Endothelial cell of umbilical vein (primary cell): ENCODE results near the gene OR4C45. TPM values are rescaled to one million over a fixed set of nuclear protein-coding genes. Genes with fewer than 3 reads are reported as not detected.

Experiments used
- BruUV-seq: library from RNA; stranded (reverse); fragments of 400-500 nt; replicated peaks from 2 replicates; lab custom pipeline; 2021; lab: Mats Ljungman, UMichigan
- CTCF ChIA-PET: fragments of 300-600, 350-600 bp; sonication (Branson Sonifier 250); formaldehyde crosslinking; loops from one replicate; lab custom pipeline; 2021; ENCODE audit warnings: antibody characterized with exemption, inconsistent platforms; lab: Charles Lee
- POLR2A ChIA-PET: fragments of 300-600, 350-600 bp; sonication (Branson Sonifier 250); formaldehyde crosslinking; loops from one replicate; lab custom pipeline; 2021; ENCODE audit warnings: antibody characterized with exemption, inconsistent platforms; lab: Charles Lee
- DNase-seq: peaks from one replicate; pipeline ENCODE4 v3.0.0-alpha.2; 2011; ENCODE audit warnings: low read depth, low spot score
- FAIRE-seq: peaks from 2 replicates; lab custom pipeline; 2011; peaks lifted over from hg19 to GRCh38; lab: Jason Lieb, UNC
- H2AFZ ChIP-seq: 2 replicates; pipeline ENCODE4 v1.6.0; 2012; ENCODE audit warnings: low read depth, low read length, control low read depth, inconsistent platforms
- H3K27ac ChIP-seq: 2 replicates; pipeline ENCODE4 v1.5.1; 2011; ENCODE audit warnings: low read depth, mild to moderate bottlenecking, control low read depth, low read length, moderate library complexity; ENCODE audit not compliant: insufficient read depth
- H3K27me3 ChIP-seq, 2 experiments: 2 replicates each; pipeline versions ENCODE4 v1.6.0 to v1.6.1; 2011; ENCODE audit warnings: low read length in 2 of 2, mixed read lengths in 1 of 2; ENCODE audit not compliant: control insufficient read depth in 2 of 2, insufficient read depth in 2 of 2
- H3K36me3 ChIP-seq, 2 experiments: 2 replicates in 1 of 2; 3 replicates in 1 of 2; pipeline ENCODE4 v1.5.1; 2011; ENCODE audit warnings: low read length in 2 of 2, mild to moderate bottlenecking in 1 of 2, moderate library complexity in 1 of 2; ENCODE audit not compliant: control insufficient read depth in 2 of 2, insufficient read depth in 2 of 2; ENCODE audit errors: extremely low read depth in 1 of 2
- H3K4me1 ChIP-seq: 3 replicates; pipeline ENCODE4 v1.5.1; 2011; ENCODE audit warnings: mild to moderate bottlenecking, low read length; ENCODE audit not compliant: control insufficient read depth, insufficient read depth; ENCODE audit errors: extremely low read depth
- H3K4me2 ChIP-seq: 2 replicates; pipeline ENCODE4 v1.6.1; 2011; ENCODE audit warnings: low read length, control low read depth, mixed read lengths; ENCODE audit not compliant: insufficient read depth
- H3K4me3 ChIP-seq, 3 experiments: fragments of 200-600 bp in 1 of 3; sonication (generic), shearing (Covaris generic) in 1 of 3; replicated peaks in 1 of 3; 2 replicates each; pipeline ENCODE4 v1.5.1; 2011 to 2016; ENCODE audit warnings: control low read depth in 3 of 3, low read length in 3 of 3, mild to moderate bottlenecking in 2 of 3, inconsistent platforms in 1 of 3, low read depth in 1 of 3, moderate library complexity in 1 of 3; ENCODE audit not compliant: insufficient read depth in 1 of 3
- H3K79me2 ChIP-seq: 2 replicates; pipeline ENCODE4 v1.6.0; 2012; ENCODE audit warnings: low read length, inconsistent platforms; ENCODE audit not compliant: control insufficient read depth, insufficient read depth
- H3K9ac ChIP-seq: replicated peaks from 2 replicates; pipeline ENCODE3; 2011; ENCODE audit warnings: low read length, control low read depth; ENCODE audit not compliant: insufficient read depth; ENCODE audit errors: extremely low read depth
- H3K9me1 ChIP-seq: replicated peaks from 3 replicates; pipeline ENCODE4 v1.6.0; 2011; ENCODE audit warnings: mild to moderate bottlenecking, low read length; ENCODE audit not compliant: control insufficient read depth, insufficient read depth; ENCODE audit errors: extremely low read depth
- H3K9me3 ChIP-seq: replicated peaks from 2 replicates; pipeline ENCODE4 v1.5.1; 2012; ENCODE audit warnings: low read length, inconsistent platforms; ENCODE audit not compliant: control insufficient read depth, insufficient read depth
- H4K20me1 ChIP-seq: replicated peaks from 2 replicates; pipeline ENCODE3; 2011; ENCODE audit warnings: mild to moderate bottlenecking, low read length; ENCODE audit not compliant: control insufficient read depth, insufficient read depth; ENCODE audit errors: extremely low read depth
- CTCF ChIP-seq, 2 donors: IDR thresholded peaks; 1 replicate in 1 of 2; 2 replicates in 1 of 2; pipeline ENCODE4 v1.5.1; 2011; ENCODE audit warnings: low read length in 2 of 2, mild to moderate bottlenecking in 2 of 2, moderate library complexity in 2 of 2, control low read depth in 1 of 2, inconsistent platforms in 1 of 2, low read depth in 1 of 2; ENCODE audit not compliant: insufficient read depth in 1 of 2; ENCODE audit errors: extremely low read depth in 1 of 2
- FOS ChIP-seq: IDR thresholded peaks from 2 replicates; pipeline ENCODE4 v1.6.1; 2011; ENCODE audit warnings: mild to moderate bottlenecking, low read length, moderate library complexity, borderline replicate concordance; ENCODE audit not compliant: insufficient read depth
- JUN ChIP-seq: IDR thresholded peaks from 2 replicates; pipeline ENCODE4 v1.6.1; 2011; ENCODE audit warnings: borderline replicate concordance, low read depth; ENCODE audit not compliant: insufficient read length, insufficient read depth
- MAX ChIP-seq: IDR thresholded peaks from 2 replicates; pipeline ENCODE4 v1.6.1; 2011; ENCODE audit not compliant: insufficient read depth, insufficient read length
- MYC ChIP-seq: IDR thresholded peaks from one replicate; pipeline ENCODE4 v1.6.1; 2011; ENCODE audit warnings: mild to moderate bottlenecking, low read depth, low read length
- dilution Hi-C: fragments of 300-500 bp; cut with MboI; formaldehyde crosslinking; loops from one replicate; pipeline ENCODE4 v1.15.0; 2019; ENCODE audit warnings: low sequenced_read_pairs; ENCODE audit not compliant: extremely low pct_ligation_motif_present
- intact Hi-C: fragments of 100-400 bp; cut with micrococcal nuclease; formaldehyde crosslinking; loops from one replicate; pipeline ENCODE4 v1.10.0; 2022
- polyA plus RNA-seq, 4 experiments: library from polyadenylated mRNA; depleted of rRNA in 3 of 4; stranded (reverse) in 3 of 4; unstranded in 1 of 4; fragments of >200 nt; gene quantifications; 2 replicates each; pipeline versions ENCODE4 v1.2.1 to v1.2.3, GENCODE V29; 2011 to 2012; ENCODE audit warnings: missing spikeins in 1 of 4
- total RNA-seq: library from RNA; stranded (reverse); gene quantifications from 2 replicates; pipeline ENCODE4 v1.2.3, GENCODE V29; 2021

OR4C45 gene
- total and polyA plus RNA-seq, 2 donors (not counting 3 experiments of a cell fraction or from before 2014, with no cell fraction given), result not detected

GRCh38 chr11:50073113-50074105, 40.7 kb downstream of the OR4C45 start:
- intact Hi-C loops (no loop called here), dilution Hi-C loops (no loop called here)
- no peaks in the 10 kb centered on the region for H3K36me3 ChIP-seq
- H3K9ac ChIP-seq, result no peak overlapping the region
- no peak overlapping the region for H3K4me3 ChIP-seq
- no TSS peak for BruUV-seq
- TF ChIP-seq FOS, result no peak
- TF ChIP-seq MYC, result no peak
- no peak for TF ChIP-seq JUN
- no peak for TF ChIP-seq CTCF (IDR thresholded peaks at IDR 0.05; ENCODE audit: extremely low read depth in 1 of 2, insufficient read depth in 1 of 2, low read depth in 1 of 2, low read length in 2 of 2)
- TF ChIP-seq MAX, result no peak
- H3K9me3 ChIP-seq, result peaks cover 2% of the 10 kb centered on the region
- H3K9me1 ChIP-seq, result no peaks in the 10 kb centered on the region
- H3K27me3 ChIP-seq, result no peaks in the 10 kb centered on the region
- ChIA-PET POLR2A (no interaction called here), CTCF (no interaction called here)
- no peak overlapping the region for H3K27ac ChIP-seq
- DNase-seq, result no peak
- H3K4me2 ChIP-seq, result no peak overlapping the region
- H2AFZ ChIP-seq, result no peak overlapping the region
- no peaks in the 10 kb centered on the region for H3K4me1 ChIP-seq
- H3K79me2 ChIP-seq, result no peaks in the 10 kb centered on the region
- no peak for FAIRE-seq
- no peaks in the 10 kb centered on the region for H4K20me1 ChIP-seq
